ENCODE data around the gene ADGRA1.

GRCh38 chr10:133160826-133161471 is 73.2 kb downstream of the ADGRA1 start:
- TF ChIP-seq CTCF (IDR thresholded peaks at IDR 0.05) (no peak), POLR2AphosphoS5 (IDR thresholded peaks at IDR 0.05) (no peak), POLR2A (IDR thresholded peaks at IDR 0.05) (no peak)

All from sigmoid colon (tissue), 4 donors.